H9 (cell line): ENCODE results near the gene ETV5. TPM values are rescaled to one million over a fixed set of nuclear protein-coding genes. Genes with fewer than 3 reads are reported as not detected.

Experiments
- DNase-seq: peaks from one replicate; pipeline ENCODE4 v3.0.0-alpha.2; 2017
- H2AFZ ChIP-seq: one replicate; pipeline ENCODE4 v1.6.1; 2013; ENCODE audit warnings: mild to moderate bottlenecking, low read length, control low read depth, moderate library complexity
- H2AK5ac ChIP-seq: 2 replicates; pipeline ENCODE4 v1.6.1; 2013; ENCODE audit warnings: low read length, control low read depth, mixed read lengths; ENCODE audit not compliant: insufficient read length
- H2BK120ac ChIP-seq: one replicate; pipeline ENCODE4 v1.6.1; 2013; ENCODE audit warnings: low read depth, mild to moderate bottlenecking, low read length, control low read depth, inconsistent platforms; ENCODE audit not compliant: poor library complexity, severe bottlenecking
- H2BK12ac ChIP-seq: 2 replicates; pipeline ENCODE4 v1.6.1; 2013; ENCODE audit warnings: low read length, control low read depth, mixed read lengths, low read depth; ENCODE audit not compliant: insufficient read length
- H2BK15ac ChIP-seq: 2 replicates; pipeline ENCODE4 v1.6.1; 2013; ENCODE audit warnings: low read depth, low read length, control low read depth
- H2BK20ac ChIP-seq: one replicate; pipeline ENCODE4 v1.6.1; 2013; ENCODE audit warnings: low read depth, mild to moderate bottlenecking, low read length, control low read depth, inconsistent platforms; ENCODE audit not compliant: poor library complexity, severe bottlenecking
- H2BK5ac ChIP-seq: 2 replicates; pipeline ENCODE4 v1.6.1; 2013; ENCODE audit warnings: low read length, control low read depth, mixed read lengths; ENCODE audit not compliant: insufficient read length
- H3K14ac ChIP-seq: 2 replicates; pipeline ENCODE4 v1.6.1; 2013; ENCODE audit warnings: low read length, control low read depth; ENCODE audit not compliant: insufficient read depth
- H3K18ac ChIP-seq: 2 replicates; pipeline ENCODE4 v1.6.1; 2013; ENCODE audit warnings: low read depth, mild to moderate bottlenecking, mixed read lengths, low read length, control low read depth; ENCODE audit not compliant: insufficient read length
- H3K23ac ChIP-seq: 2 replicates; pipeline ENCODE4 v1.6.1; 2013; ENCODE audit warnings: low read length, control low read depth, mixed read lengths, low read depth; ENCODE audit not compliant: insufficient read length
- H3K23me2 ChIP-seq: 2 replicates; pipeline ENCODE4 v1.6.1; 2013; ENCODE audit warnings: low read depth, mild to moderate bottlenecking, mixed read lengths, low read length, control low read depth; ENCODE audit not compliant: insufficient read length, poor library complexity, severe bottlenecking
- H3K27ac ChIP-seq: 2 replicates; pipeline ENCODE4 v1.5.1; 2013; ENCODE audit warnings: low read length, control low read depth, mixed read lengths, low read depth; ENCODE audit not compliant: insufficient read length
- H3K27me3 ChIP-seq: 2 replicates; pipeline ENCODE4 v1.6.1; 2013; ENCODE audit warnings: low read length, control low read depth, inconsistent platforms; ENCODE audit not compliant: insufficient read depth
- H3K4ac ChIP-seq: 2 replicates; pipeline ENCODE4 v1.6.1; 2013; ENCODE audit warnings: low read depth, mild to moderate bottlenecking, control low read depth, inconsistent platforms, low read length, moderate library complexity
- H3K4me1 ChIP-seq: 2 replicates; pipeline ENCODE4 v1.6.1; 2013; ENCODE audit warnings: low read length, control low read depth, inconsistent platforms; ENCODE audit not compliant: insufficient read depth
- H3K4me2 ChIP-seq: 2 replicates; pipeline ENCODE4 v1.6.1; 2013; ENCODE audit warnings: low read length, control low read depth, mixed read lengths; ENCODE audit not compliant: insufficient read length, insufficient read depth
- H3K56ac ChIP-seq: 2 replicates; pipeline ENCODE4 v1.6.1; 2013; ENCODE audit warnings: low read depth, mild to moderate bottlenecking, mixed read lengths, low read length, control low read depth; ENCODE audit not compliant: insufficient read length
- H3K79me1 ChIP-seq: 2 replicates; pipeline ENCODE4 v1.6.1; 2013; ENCODE audit warnings: low read depth, mild to moderate bottlenecking, moderate library complexity, low read length, control low read depth, inconsistent platforms; ENCODE audit not compliant: insufficient read depth, poor library complexity, severe bottlenecking
- H3K79me2 ChIP-seq: 2 replicates; pipeline ENCODE4 v1.6.1; 2013; ENCODE audit warnings: low read length, control low read depth, inconsistent platforms; ENCODE audit not compliant: insufficient read depth
- H3K9ac ChIP-seq: 2 replicates; pipeline ENCODE4 v1.6.1; 2013; ENCODE audit warnings: low read length, control low read depth, mixed read lengths; ENCODE audit not compliant: insufficient read length; ENCODE audit errors: extremely low read depth
- H3K9me3 ChIP-seq: one replicate; pipeline ENCODE4 v1.6.1; 2013; ENCODE audit warnings: low read depth, low read length, inconsistent platforms; ENCODE audit not compliant: control insufficient read depth
- H3T11ph ChIP-seq: one replicate; pipeline ENCODE4 v1.6.1; 2013; ENCODE audit warnings: mild to moderate bottlenecking, low read length, control low read depth, inconsistent platforms
- H4K20me1 ChIP-seq: one replicate; pipeline ENCODE4 v1.6.1; 2013; ENCODE audit not compliant: control insufficient read depth, insufficient read length, insufficient read depth
- H4K5ac ChIP-seq: 2 replicates; pipeline ENCODE4 v1.6.1; 2013; ENCODE audit warnings: low read depth, mild to moderate bottlenecking, mixed read lengths, low read length, control low read depth; ENCODE audit not compliant: insufficient read length
- H4K8ac ChIP-seq: replicated peaks from 2 replicates; pipeline ENCODE4 v1.6.1; 2013; ENCODE audit warnings: low read length, control low read depth, mixed read lengths, low read depth; ENCODE audit not compliant: insufficient read length
- H4K91ac ChIP-seq: 2 replicates; pipeline ENCODE4 v1.6.1; 2013; ENCODE audit warnings: low read depth, mild to moderate bottlenecking, moderate library complexity, mixed read lengths, low read length, control low read depth; ENCODE audit not compliant: insufficient read length
- H3K27ac Mint-ChIP-seq, 3 experiments: 2 replicates in 2 of 3; 3 replicates in 1 of 3; pipeline ENCODE4 v1.8.0; 2020 to 2021; ENCODE audit warnings: mixed read lengths in 3 of 3, mild to moderate bottlenecking in 1 of 3, moderate library complexity in 1 of 3
- H3K27me3 Mint-ChIP-seq: 2 replicates; pipeline ENCODE4 v1.8.0; 2021; ENCODE audit warnings: low read depth, mild to moderate bottlenecking, moderate library complexity, mixed read lengths
- H3K36me3 Mint-ChIP-seq, 3 experiments: 2 replicates in 2 of 3; 3 replicates in 1 of 3; pipeline ENCODE4 v1.8.0; 2020 to 2021; ENCODE audit warnings: low read depth in 3 of 3, mixed read lengths in 3 of 3; ENCODE audit not compliant: insufficient read depth in 1 of 3
- H3K4me1 Mint-ChIP-seq, 2 experiments: 2 replicates each; pipeline ENCODE4 v1.8.0; 2020; ENCODE audit warnings: mixed read lengths in 2 of 2
- H3K4me3 Mint-ChIP-seq, 2 experiments: 2 replicates in 1 of 2; 3 replicates in 1 of 2; pipeline ENCODE4 v1.8.0; 2020 to 2021; ENCODE audit warnings: mild to moderate bottlenecking in 2 of 2, mixed read lengths in 2 of 2, moderate library complexity in 1 of 2
- H3K9me3 Mint-ChIP-seq, 2 experiments: 2 replicates in 1 of 2; 3 replicates in 1 of 2; pipeline ENCODE4 v1.8.0; 2020; ENCODE audit warnings: mild to moderate bottlenecking in 2 of 2, mixed read lengths in 2 of 2, moderate library complexity in 1 of 2
- WGBS: extraction: QIAGEN DNeasy Blood & Tissue Kit; methylation state at CpG from one replicate; pipeline ENCODE4 v1.1.7; 2013; ENCODE audit warnings: missing lambda C conversion rate, low lambda C conversion rate, mixed read lengths; ENCODE audit not compliant: insufficient read length; ENCODE audit errors: extremely low coverage; 5-methylcytosine and 5-hydroxymethylcytosine counted together
- total RNA-seq: library from RNA; stranded (reverse); gene quantifications from 2 replicates; pipeline ENCODE4 v1.2.1, GENCODE V29; 2021
- TF ChIP-seq, protein P1 (sequence below): fragments of 200-600 bp; sonication (generic); conservative IDR thresholded peaks from 3 replicates; pipeline ENCODE4 v1.8.0; 2021; ENCODE audit warnings: antibody characterized with exemption, mild to moderate bottlenecking

ETV5 gene
- total RNA-seq, 1 experiment from 2014 or later = 7.7 TPM

DNA sequence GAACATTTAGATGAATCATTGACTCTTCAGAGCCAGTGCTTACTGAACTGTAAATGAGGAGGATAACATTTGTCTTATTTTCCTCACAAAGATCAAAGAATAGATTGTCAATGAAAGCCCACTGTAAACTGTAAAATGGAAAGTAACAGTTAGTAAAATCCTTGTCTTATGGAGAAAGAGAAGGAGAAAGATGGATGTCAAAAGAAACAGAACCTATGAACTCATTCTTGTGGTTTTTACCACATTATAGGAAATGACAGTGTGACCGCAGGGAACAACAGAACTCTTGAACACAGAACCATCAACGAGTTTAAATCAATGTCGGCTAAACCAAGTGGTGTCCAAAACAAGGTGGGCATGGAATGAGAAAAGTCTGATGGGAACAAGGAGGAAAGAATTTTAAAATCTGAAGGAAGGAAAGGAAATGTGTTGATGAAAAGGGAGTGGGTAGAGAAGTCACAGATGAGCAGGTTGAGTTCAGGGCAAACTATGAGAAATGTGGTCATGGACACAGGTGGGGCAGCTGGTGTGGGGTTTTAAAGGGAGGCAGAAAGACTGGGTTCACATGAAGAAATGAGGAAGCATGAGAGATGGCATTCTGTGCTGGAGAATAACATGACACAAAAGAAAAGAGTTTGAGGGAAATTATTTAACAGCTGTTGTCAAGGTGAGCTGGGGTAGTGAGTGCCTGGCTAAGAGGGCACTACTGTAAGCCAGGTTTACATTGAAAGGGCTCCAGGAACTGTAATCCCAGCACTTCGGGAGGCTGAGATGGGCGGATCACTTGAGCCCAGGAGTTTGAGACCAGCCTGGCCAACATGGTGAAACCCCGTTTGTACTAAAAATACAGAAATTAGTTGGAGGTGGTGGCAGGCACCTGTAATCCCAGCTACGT lies 42.4 kb upstream of the ETV5 start:
- DNase-seq = no peak
- Histone ChIP-seq H4K8ac (no peak overlapping the region), H4K5ac (no peak overlapping the region), H3K79me2 (no peaks in the 10 kb centered on the region), H3K27me3 (no peaks in the 10 kb centered on the region), H3K79me1 (no peaks in the 10 kb centered on the region), H2BK15ac (no peak overlapping the region), H3K27ac (no peak overlapping the region), H3K9ac (no peak overlapping the region), H3K9me3 (no peaks in the 10 kb centered on the region), H3K23me2 (no peaks in the 10 kb centered on the region), H2BK5ac (no peak overlapping the region), H3K18ac (no peak overlapping the region), H2BK120ac (no peak overlapping the region), H2AK5ac (no peak overlapping the region), H2BK20ac (no peak overlapping the region), H4K91ac (no peak overlapping the region), H3K4ac (no peak overlapping the region), H3K14ac (no peak overlapping the region), H4K20me1 (no peaks in the 10 kb centered on the region), H2AFZ (no peak overlapping the region), H3K23ac (no peak overlapping the region), H3T11ph (no peak overlapping the region), H3K56ac (no peak overlapping the region), H2BK12ac (no peak overlapping the region), H3K4me2 (no peak overlapping the region), H3K4me1 (no peaks in the 10 kb centered on the region; the same call in 1 of the 2 replicates)
- H3K27me3 Mint-ChIP-seq = peaks cover 56% of the 10 kb centered on the region
- H3K9me3 Mint-ChIP-seq = no peaks in the 10 kb centered on the region
- no peak overlapping the region; a peak in 1 of 7 replicates for H3K27ac Mint-ChIP-seq
- TF ChIP-seq, protein P1, sequence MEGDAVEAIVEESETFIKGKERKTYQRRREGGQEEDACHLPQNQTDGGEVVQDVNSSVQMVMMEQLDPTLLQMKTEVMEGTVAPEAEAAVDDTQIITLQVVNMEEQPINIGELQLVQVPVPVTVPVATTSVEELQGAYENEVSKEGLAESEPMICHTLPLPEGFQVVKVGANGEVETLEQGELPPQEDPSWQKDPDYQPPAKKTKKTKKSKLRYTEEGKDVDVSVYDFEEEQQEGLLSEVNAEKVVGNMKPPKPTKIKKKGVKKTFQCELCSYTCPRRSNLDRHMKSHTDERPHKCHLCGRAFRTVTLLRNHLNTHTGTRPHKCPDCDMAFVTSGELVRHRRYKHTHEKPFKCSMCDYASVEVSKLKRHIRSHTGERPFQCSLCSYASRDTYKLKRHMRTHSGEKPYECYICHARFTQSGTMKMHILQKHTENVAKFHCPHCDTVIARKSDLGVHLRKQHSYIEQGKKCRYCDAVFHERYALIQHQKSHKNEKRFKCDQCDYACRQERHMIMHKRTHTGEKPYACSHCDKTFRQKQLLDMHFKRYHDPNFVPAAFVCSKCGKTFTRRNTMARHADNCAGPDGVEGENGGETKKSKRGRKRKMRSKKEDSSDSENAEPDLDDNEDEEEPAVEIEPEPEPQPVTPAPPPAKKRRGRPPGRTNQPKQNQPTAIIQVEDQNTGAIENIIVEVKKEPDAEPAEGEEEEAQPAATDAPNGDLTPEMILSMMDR = no peak
- H3K36me3 Mint-ChIP-seq = peaks cover 0 to 1% (median 0%) of the 10 kb centered on the region in 3 experiments; a peak in 2 of 7 replicates
- no peaks in the 10 kb centered on the region for H3K4me1 Mint-ChIP-seq
- no CpG with 5 or more reads among the region's 7 CpGs for WGBS
- no peak overlapping the region for H3K4me3 Mint-ChIP-seq
